ENCODE data around the gene PCK1. TPM values are rescaled to one million over a fixed set of nuclear protein-coding genes. Genes with fewer than 3 reads are reported as not detected.

PCK1 gene
- total RNA-seq, 1 experiment from 2014 or later: 0.17 TPM

- no peak for TF ChIP-seq ARID4B (CRISPR knock-in tag; IDR thresholded peaks at IDR 0.05; ENCODE audit: borderline replicate concordance)
- no peak for TF ChIP-seq GRHL2 (CRISPR knock-in tag; IDR thresholded peaks at IDR 0.05; ENCODE audit: insufficient replicate concordance, severe bottlenecking)
Observed at GRCh38 chr20:57570920-57571319, 10.0 kb downstream of the PCK1 start (continued).

DNA sequence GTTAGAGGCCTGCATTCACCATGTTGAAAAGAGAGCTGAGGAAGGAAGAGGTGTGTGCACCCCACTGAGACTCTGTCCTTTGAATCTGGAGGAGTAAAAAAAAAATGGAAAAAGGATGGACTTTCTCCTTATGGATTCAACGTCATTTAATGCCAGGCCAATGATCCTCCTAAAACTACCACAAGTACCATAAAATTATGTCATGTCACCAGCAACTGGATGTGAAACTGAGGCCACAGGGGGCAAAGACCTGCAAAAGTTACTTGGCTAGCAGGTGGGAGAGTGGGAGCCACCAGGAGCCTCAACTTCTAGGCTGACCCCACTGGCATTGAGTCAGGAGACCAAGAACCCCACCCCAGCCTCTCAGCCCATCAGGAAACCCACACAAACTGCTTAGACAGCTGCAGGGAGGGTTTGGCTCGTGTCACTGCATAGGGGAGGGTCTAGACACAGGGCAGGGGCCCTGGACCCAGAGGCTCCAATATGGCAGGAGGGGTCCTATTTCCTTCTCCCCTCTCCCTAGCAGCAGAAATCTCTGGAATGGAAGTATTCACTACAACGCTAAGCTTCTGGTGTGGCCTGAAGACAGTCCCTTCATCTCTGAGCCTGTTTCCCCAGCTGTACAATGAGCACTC is 11.0 kb downstream of the PCK1 start:
- DNase-seq (ENCODE audit: low spot score): no peak
- H3K27ac Mint-ChIP-seq: no peak overlapping the region
- ChIA-PET CTCF (interaction anchor here (1.0 to 2.1 kb wide), 5 partner anchors 10 to 63 kb away, joined by 3 to 7 read pairs (median 5); no protein-coding TSS in a partner anchor), POLR2A (no interaction called here)
- TF ChIP-seq PREB (CRISPR knock-in tag; IDR thresholded peaks at IDR 0.05; ENCODE audit: borderline replicate concordance) (no peak), SP1 (CRISPR knock-in tag; conservative IDR thresholded peaks at IDR 0.05) (no peak), MXD4 (CRISPR knock-in tag; IDR thresholded peaks at IDR 0.05; ENCODE audit: borderline replicate concordance) (no peak), E2F1 (CRISPR knock-in tag; IDR thresholded peaks at IDR 0.05) (no peak), TEAD1 (CRISPR knock-in tag; IDR thresholded peaks at IDR 0.05) (no peak), ZNF396 (CRISPR knock-in tag; IDR thresholded peaks at IDR 0.05; ENCODE audit: borderline replicate concordance) (no peak), GTF2I (CRISPR knock-in tag; conservative IDR thresholded peaks at IDR 0.05) (no peak), ZNF138 (CRISPR knock-in tag; conservative IDR thresholded peaks at IDR 0.05) (no peak), RELA (CRISPR knock-in tag; IDR thresholded peaks at IDR 0.05; ENCODE audit: borderline replicate concordance) (no peak), CREB1 (CRISPR knock-in tag; IDR thresholded peaks at IDR 0.05) (no peak)
- TF ChIP-seq, protein P1, sequence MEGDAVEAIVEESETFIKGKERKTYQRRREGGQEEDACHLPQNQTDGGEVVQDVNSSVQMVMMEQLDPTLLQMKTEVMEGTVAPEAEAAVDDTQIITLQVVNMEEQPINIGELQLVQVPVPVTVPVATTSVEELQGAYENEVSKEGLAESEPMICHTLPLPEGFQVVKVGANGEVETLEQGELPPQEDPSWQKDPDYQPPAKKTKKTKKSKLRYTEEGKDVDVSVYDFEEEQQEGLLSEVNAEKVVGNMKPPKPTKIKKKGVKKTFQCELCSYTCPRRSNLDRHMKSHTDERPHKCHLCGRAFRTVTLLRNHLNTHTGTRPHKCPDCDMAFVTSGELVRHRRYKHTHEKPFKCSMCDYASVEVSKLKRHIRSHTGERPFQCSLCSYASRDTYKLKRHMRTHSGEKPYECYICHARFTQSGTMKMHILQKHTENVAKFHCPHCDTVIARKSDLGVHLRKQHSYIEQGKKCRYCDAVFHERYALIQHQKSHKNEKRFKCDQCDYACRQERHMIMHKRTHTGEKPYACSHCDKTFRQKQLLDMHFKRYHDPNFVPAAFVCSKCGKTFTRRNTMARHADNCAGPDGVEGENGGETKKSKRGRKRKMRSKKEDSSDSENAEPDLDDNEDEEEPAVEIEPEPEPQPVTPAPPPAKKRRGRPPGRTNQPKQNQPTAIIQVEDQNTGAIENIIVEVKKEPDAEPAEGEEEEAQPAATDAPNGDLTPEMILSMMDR (IDR thresholded peaks at IDR 0.05): no peak
- TF ChIP-seq, protein P2, sequence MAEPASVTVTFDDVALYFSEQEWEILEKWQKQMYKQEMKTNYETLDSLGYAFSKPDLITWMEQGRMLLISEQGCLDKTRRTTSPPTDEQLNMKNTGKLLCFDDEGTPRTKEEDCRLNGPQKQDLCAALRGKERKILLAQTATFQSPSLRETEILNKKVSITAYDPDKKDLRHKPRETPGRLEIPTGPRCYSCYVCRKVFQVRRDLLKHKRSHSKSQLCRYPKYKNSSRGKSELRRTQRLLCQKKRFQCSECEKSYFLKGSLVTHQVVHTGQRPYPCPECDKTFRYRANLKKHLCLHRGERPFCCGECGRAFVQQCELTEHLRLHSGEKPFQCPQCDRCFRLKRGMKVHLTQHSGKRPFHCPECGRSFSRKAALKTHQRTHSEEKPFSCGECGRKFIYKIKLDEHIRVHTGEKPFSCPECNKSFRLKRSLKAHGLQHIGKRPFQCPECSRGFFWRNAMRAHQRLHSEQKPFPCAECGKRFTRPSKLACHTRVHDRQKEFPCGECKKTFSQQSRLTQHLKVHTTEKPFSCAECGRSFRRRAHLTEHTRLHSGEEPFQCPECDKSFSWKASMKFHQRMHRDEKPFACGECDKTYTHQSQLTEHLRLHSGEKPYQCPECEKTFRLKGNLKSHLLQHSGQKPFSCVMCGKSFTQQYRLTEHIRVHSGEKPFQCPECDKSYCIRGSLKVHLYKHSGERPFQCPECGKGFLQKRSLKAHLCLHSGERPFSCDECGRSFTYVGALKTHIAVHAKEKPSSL (CRISPR knock-in tag; conservative IDR thresholded peaks at IDR 0.05): no peak
- no peak overlapping the region for H3K4me3 Mint-ChIP-seq
- H3K9me3 Mint-ChIP-seq: no peaks in the 10 kb centered on the region
- H3K4me1 Mint-ChIP-seq: peaks cover 33% of the 10 kb centered on the region
- no peak for ATAC-seq
- H3K36me3 Mint-ChIP-seq: no peaks in the 10 kb centered on the region
- peaks cover 4% of the 10 kb centered on the region for H3K27me3 Mint-ChIP-seq (ENCODE audit: low read depth)

Data from WTC11 (cell line).